Endothelial cell of umbilical vein (primary cell): ENCODE data around the gene CYSLTR2.

Experiments
- CTCF ChIP-seq, 2 donors: IDR thresholded peaks; 1 replicate in 1 of 2; 2 replicates in 1 of 2; pipeline ENCODE4 v1.5.1; 2011; ENCODE audit warnings: low read length in 2 of 2, mild to moderate bottlenecking in 2 of 2, moderate library complexity in 2 of 2, control low read depth in 1 of 2, inconsistent platforms in 1 of 2, low read depth in 1 of 2; ENCODE audit not compliant: insufficient read depth in 1 of 2; ENCODE audit errors: extremely low read depth in 1 of 2
- EZH2 ChIP-seq: IDR thresholded peaks from 2 replicates; pipeline ENCODE4 v1.6.1; 2012; ENCODE audit warnings: borderline replicate concordance, low read depth, mild to moderate bottlenecking, moderate library complexity, low read length, inconsistent platforms; ENCODE audit not compliant: severe bottlenecking
- FOS ChIP-seq: IDR thresholded peaks from 2 replicates; pipeline ENCODE4 v1.6.1; 2011; ENCODE audit warnings: mild to moderate bottlenecking, low read length, moderate library complexity, borderline replicate concordance; ENCODE audit not compliant: insufficient read depth
- POLR2A ChIP-seq: IDR thresholded peaks from 2 replicates; pipeline ENCODE4 v1.6.1; 2012; ENCODE audit warnings: low read depth, mild to moderate bottlenecking, control low read depth, low read length
- POLR2AphosphoS5 ChIP-seq: IDR thresholded peaks from 2 replicates; pipeline ENCODE4 v1.6.1; 2012; ENCODE audit warnings: low read depth, mild to moderate bottlenecking, control low read depth, low read length, moderate library complexity; ENCODE audit not compliant: insufficient read depth
- TF ChIP-seq, protein P1 (sequence below): IDR thresholded peaks from 2 replicates; pipeline ENCODE4 v1.6.1; 2011; ENCODE audit not compliant: insufficient read depth, insufficient read length

DNA sequence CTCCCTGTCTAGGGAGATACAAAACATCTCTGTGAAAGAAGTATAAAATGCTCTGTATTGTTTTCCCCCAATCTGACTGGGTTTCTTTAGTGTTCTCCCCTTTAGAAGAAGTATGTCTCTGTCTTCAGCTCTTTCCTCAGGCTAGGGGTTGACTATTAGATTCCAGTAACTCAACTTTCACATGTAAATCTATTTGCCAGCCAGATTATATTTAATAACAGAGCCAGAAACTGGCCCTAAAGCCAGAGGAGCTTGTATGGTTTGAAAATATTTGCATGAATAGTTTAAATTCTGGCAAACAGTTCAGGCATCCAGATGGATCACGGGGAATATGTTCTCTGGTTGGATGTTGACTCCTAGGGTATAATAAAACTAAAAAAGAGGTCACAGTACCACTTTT lies 22.3 kb upstream of the CYSLTR2 start:
- TF ChIP-seq CTCF (IDR thresholded peaks at IDR 0.05; ENCODE audit: extremely low read depth in 1 of 2, insufficient read depth in 1 of 2, low read depth in 1 of 2, low read length in 2 of 2) (no peak), POLR2A (no peak), EZH2 (no peak), FOS (no peak), POLR2AphosphoS5 (no peak)
- TF ChIP-seq, protein P1, sequence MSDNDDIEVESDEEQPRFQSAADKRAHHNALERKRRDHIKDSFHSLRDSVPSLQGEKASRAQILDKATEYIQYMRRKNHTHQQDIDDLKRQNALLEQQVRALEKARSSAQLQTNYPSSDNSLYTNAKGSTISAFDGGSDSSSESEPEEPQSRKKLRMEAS, result no peak
